ENCODE measurements around the gene CCL4. TPM values are rescaled to one million over a fixed set of nuclear protein-coding genes. Genes with fewer than 3 reads are reported as not detected.
"Not testable (repeated sequence)": the region's sequence is repeated elsewhere in the genome, so short reads cannot be mapped to it uniquely, and the experiment has no call there.

CCL4 gene
- total RNA-seq, 1 donor from 2014 or later = not detected

DNA sequence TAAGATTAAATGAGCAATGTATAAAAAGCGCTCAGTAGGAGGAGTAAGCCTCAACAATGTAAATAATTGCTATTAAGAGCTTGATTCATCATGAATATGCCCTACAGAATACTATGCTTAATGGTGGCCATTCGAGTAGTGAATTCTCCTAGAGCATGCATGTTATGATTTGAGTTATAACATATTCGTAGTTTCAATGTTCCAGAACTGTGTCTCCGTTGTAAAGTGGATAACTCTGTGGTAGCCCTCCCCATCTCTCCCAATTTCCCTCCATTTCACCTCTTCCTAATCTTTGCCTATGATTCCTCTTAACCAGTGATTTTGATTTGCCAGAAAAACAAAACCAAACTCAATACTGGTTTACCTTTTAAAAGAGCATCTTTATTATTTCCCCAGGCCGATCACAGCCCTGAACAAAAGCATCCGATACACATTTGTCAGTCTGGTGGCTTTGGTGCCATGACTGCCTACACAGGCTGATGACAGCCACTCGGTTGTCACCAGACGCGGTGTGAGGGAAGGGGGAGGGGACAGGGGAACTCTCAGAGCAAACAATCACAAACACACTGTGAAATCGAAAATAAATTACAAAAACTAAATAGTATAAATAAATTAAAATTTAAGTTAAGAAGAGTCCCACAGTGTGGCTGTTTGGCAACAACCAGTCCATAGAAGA is 15.6 kb upstream of the CCL4 start:
- DNase-seq (ENCODE audit: low read depth, low spot score) = not testable (repeated sequence)

DNA sequence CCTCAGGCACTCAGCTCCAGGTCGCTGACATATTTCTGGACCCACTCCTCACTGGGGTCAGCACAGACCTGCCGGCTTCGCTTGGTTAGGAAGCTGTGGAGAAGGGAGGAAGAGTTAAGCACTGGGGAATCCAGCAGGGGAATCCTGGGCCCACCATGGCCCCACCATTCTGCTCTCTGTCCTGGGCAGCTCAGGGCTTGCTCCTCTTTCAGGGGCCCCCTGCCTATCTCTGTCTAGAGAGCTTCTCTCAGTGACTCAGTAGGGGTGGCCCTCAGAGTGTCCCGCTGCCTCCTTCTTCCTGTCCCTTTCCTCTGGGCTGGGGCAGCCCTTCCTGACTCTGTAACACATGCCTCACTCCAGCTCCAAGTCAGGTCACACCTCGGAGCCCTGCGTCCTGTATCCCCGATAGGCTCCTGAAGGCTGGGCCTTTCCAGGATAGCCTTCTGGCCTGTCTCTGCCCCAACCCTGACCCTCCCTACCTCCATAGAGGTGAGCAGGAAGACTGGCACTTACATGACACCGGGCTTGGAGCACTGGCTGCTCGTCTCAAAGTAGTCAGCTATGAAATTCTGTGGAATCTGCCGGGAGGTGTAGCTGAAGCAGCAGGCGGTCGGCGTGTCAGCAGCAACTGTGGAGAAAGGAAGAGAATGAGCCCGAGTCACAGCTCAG is 14.8 kb upstream of the CCL4 start:
- DNase-seq (ENCODE audit: low read depth, low spot score) = no peak

DNA sequence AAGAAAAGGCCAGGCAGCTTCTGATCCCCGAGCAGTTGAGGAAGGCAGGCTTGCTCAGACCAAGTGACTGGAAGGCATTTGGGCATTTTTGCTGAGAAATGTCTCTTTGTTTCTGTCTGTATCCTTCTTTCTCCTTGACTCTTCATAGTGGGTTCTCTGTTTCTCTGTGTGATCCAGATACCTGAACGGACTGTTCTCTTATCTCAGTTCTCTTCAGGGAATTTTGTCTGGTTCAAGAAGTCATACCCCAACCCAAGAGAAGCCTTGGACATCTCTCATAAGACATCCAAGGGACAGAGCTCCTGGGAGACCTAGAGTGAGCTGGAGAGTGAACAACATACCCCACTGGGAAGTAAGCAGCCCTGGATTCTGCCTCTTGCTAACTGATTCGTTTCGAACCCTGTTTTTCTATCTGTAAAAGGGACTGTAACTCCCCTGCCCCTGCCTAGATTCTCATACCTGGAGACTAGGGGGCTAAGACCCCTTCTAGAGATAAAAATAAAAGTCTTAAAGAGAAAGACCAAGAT is 14.2 kb upstream of the CCL4 start:
- no peak for DNase-seq (ENCODE audit: low read depth, low spot score)

DNA sequence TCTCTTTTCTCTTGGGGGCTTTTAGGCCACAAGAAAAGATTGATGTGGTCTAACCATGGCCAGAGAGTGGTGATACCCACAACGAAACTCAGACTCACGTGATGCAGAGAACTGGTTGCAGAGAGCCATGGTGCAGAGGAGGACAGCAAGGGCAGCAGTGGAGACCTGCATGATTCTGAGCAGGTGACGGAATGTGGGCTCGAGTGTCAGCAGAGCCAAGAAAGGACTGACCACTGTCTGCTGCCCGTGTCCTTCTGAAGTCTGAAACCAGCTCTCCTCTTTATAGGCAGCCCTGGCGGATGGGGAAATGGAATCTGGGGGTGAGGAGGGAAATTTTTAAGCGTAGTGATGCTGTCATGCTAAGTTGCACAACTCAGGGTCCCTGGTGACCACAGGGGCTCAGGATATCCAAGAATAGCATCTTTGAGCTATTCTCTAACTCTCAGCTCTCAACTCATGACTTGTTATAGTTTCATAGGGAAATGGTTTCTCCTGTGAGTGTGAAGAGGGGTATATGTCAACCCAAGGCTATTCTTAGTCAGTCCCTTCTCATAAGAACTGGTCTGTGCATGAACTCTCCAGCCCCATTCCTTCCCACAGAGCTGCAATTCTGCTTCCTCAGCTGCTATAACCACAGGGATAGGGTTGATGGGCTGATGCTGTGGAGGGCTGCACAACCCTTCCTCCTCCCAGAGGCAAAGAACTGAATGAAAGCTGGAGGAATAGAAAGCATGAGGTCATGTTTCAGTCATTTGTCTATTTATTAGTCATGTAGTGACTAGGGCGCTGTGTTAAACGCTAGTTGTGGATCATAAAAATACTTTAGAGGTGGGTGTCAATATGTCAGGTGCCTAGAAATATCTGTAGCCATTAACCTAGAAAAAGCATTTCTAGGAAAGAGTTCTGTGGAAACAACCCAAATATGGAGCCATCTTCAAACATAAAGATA is 13.5 kb upstream of the CCL4 start, which contains the start of gene CCL3:
CCL3 (minus strand) TSS at position 256 of the 949 bp plus-strand sequence; CDS start at position 171, 85 bp downstream.
- DNase-seq (ENCODE audit: low read depth, low spot score) = no peak

DNA sequence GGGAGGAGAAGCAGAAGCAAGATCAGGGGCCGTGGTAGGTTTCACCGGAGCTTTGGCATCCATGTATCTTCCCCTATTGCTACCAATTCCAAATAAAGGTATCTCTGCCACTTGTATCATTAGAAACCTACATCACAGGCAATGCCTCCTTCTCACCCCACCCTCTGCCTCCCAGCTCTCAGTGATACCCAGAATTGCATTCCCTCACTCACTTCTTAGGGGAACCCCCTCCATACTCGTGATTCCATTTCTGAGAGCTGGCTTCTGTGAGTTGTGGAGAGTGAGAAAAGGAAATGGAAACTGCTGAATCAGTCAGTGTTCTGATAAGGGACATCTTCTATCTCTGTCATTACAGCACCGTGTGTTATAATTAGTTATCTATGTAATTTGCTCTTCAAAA is 11.4 kb upstream of the CCL4 start:
- no peak for DNase-seq (ENCODE audit: low read depth, low spot score)

DNA sequence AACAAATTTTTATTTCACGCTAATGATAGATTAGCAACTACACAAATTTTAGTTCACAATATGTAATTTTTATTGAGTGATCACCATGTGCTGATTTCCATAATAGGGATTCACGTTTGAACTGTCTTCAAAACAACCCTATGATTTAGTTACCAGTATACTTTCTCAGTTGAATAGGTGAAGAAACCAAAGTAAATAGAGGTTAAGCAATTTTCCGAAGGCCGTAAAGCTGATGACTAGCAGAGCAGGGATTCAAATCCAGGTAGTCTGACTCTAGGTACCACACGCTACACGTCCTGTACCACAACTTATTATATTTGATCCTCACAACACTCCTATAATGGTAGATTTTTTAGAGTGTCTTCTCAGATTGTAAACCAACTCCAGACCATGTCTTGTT is 10.9 kb upstream of the CCL4 start:
- DNase-seq (ENCODE audit: low read depth, low spot score) = not testable (repeated sequence)

DNA sequence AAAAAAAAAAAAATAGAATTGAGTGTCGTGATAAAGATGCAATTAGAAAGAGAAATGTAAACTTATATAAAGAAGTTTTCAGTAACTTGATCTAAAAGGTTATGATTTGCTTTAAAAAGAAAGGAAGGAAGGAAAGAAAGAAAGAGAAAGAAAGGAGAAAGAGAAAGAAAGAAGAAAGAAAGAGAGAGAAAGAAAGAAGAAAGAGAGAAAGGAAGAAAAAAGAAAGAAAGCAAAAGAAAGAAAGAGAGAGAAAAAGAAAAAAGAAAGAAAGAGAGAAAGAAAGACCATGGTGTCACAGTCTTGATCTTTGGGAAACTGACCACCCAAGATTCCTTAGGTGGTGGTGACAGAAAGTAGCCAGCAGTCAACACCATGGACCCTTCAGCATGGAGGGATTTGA is 9.4 kb upstream of the CCL4 start:
- DNase-seq (ENCODE audit: low read depth, low spot score) = no peak

DNA sequence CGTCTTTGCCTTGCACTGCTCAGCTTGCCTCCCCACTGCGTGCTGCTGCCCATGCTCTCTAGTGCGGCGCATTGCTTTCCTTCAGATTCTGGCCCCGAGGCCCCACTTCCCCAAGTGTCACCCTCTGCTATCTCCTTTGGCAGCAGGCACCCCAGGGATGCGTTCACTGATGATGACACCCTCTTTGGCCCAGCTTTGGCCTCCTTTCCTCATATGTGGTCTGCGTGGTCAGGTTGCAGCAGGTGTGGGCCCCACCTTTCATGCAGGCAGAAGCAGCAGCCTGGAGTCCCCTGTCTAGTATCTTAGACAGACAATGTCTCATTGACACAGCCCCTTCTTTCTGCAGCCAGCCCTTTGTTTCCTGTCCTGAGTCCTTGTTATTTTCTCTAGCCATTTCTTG is 8.9 kb upstream of the CCL4 start:
- DNase-seq (ENCODE audit: low read depth, low spot score) = no peak

DNA sequence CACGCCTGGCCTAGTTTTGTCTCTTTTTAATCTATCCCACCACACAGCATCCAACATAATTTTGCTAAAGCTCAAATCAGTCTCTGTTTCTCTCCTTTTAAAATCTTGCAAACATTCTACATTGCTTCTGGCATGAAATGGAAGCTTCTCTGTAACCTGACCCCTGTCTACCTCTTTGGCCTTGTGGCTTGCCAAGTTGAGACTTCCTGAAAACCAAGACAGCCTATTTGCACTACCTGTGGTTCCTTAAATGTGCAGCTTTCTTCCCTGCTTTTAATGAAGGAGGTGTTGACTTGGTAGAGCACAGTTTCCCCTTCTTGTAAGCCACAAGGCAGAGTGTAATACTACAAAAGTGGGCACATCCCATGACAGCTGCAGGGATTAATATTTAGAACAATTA is 7.6 kb upstream of the CCL4 start:
- DNase-seq (ENCODE audit: low read depth, low spot score) = no peak

DNA sequence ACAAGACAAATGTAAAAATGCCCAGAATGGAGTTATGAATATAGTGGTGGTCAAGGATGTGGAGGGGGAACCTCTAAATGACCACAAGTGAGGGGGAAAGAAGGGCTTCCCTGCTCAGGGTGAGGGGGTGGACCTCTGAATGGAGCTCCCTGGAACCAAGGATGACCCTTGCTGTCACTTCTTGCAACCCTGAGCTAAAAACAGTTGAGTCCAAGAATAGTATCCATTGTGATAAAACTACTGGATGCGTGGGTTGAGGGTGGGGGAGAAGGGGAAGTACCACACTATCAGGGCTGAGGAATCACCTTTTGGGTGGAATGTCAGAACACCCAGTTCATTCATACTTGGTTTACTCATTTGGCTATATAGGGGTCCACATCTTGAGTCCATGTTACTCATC is 4.6 kb upstream of the CCL4 start:
- not testable (repeated sequence) for DNase-seq (ENCODE audit: low read depth, low spot score)

DNA sequence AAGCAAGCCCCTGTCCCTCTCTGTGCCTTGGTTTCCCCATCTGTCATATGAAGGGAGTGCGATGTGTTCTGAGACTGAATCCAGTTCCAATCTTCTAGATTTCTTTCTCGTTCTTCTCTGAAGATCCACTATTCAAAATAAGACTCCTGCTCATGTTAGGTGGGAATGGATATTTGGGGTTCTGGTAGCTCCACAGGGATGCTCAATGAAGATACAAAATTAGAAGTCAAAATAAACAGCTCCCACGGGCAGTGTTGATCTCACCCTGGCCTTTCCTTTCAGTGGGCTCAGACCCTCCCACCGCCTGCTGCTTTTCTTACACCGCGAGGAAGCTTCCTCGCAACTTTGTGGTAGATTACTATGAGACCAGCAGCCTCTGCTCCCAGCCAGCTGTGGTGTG is 619 bp downstream of the CCL4 start:
- DNase-seq (ENCODE audit: low read depth, low spot score) = not testable (repeated sequence)

DNA sequence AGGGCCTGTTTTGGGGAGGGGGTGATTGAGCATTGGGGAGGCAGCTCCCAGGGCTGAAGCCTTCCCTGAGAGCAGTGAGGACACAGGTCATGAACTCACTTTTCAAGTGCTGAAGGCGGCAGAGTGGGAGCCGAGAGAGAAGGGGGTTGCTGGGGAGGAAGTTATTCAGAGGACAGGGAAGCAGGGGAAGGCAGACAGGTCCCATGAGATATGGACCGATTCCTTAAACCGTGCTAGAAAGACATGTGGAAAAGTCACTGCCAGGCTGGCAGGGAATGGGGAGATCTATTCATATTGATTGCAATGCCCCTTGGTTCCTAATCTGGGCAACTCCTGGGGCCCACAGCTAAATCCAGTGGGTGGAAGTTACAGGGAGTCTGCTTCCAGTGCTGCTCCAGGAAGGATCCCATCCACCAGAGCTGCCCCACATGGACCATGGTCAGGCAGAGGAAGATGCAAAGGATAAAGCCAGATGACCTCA is 1.1 kb downstream of the CCL4 start:
- DNase-seq (ENCODE audit: low read depth, low spot score) = no peak

DNA sequence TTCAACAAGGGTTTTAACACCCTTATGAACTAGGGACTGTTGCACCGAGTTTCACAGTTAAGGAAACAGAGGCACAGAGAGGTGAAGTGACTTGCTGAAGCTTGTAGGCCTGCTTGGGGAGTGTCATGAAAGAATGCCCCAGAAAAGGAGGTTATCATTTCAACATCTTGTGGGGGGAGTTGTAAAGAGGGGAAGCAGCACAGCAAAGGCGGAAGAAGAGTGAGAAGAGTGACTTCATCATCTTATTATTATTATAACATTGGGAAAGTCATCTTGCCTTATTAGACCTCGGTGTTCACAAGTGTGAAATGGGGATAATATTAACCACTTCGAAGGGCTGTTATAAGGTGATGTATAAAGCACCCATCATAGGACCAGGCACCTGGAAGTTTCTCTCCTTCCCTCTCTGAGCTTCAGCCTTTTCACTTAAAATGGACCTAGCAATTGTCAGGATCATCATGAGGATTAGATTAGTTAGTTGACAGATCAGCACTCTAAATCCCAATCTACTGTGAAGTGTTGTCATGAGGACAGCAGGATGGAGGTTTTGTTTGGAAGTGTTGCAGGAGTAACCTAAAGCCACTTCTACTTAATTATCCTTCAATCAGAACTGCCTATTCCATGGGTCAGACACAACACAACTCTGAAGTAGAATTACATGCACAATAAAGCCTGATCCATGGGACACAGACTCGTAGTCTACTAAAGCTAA is 2.3 kb downstream of the CCL4 start:
- no peak for DNase-seq (ENCODE audit: low read depth, low spot score)

DNA sequence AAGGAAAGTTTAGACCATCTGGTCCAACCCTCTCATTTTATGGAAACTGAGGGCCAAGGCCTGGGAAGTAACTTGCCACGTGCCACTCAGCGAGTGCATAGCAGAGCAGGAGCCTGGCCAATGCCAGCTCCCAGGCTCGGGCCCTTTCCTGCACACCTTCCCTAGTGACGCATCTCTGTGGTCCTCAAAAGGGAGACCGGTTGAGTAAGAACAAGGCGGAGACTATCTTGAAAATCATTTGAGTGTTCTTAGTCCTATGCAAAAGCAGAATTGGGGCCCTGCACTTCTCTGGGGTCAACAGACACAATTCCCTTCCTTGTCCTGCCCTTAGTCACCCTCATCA is 2.8 kb downstream of the CCL4 start:
- no peak for DNase-seq (ENCODE audit: low read depth, low spot score)

DNA sequence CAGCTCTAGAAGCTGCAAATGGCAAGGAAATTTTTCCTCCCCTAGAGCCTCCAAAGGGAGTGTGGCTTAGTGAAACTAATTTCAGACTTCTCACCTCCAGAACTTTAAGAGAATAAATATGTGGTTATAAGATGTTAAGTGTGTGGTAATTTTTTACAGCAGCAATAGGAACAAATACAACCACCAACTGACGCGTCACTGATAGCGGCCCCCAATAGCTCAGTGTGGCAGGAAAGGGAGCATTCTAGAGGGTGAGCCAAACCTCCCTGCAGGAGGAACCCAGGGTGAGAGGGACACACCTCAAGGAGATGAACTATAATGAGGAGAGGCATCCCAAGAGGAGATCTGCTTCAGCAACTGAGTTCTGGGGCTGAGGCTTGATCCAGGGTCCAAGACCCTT is 4.0 kb downstream of the CCL4 start:
- DNase-seq (ENCODE audit: low read depth, low spot score) = no peak

DNA sequence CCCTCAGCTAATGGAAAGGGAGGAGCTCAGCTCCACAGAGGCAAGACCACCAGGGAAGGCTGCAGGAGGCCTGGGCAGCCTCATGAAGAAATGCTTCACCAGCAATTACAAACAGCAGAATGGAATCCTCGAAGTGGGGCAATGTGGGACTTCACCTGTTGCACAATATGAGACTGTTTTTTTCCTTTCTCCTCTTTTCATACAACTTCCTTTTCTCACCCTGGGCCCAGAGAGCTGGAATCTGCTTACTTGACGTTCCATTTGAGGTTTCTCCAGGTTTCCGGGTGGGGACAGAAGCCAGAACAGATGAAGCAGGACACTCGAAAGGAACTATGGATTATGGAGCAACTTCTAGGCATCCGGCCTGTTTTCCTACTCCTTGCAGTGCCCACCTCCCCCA is 4.6 kb downstream of the CCL4 start:
- DNase-seq (ENCODE audit: low read depth, low spot score) = not testable (repeated sequence)

DNA sequence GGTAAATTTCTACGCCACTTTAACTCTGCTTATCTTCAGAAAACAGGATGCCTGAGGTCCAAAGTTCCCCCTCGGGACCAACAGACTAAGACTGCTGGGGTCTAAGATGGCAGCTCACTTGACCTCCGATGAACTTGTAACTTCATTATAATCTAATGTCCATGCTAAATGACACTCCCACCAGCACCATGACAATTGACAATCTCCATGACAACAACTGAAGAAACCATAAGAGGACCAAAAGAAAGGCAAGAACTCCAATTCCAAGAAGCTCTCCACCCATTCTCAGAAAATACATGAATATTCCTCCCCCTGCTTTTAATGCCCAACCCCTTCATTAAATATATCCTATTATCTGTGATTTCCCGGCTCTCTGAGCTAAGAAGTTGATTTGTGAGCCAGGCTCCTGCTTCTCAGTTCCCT is 7.5 kb downstream of the CCL4 start:
- DNase-seq (ENCODE audit: low read depth, low spot score) = no peak

DNA sequence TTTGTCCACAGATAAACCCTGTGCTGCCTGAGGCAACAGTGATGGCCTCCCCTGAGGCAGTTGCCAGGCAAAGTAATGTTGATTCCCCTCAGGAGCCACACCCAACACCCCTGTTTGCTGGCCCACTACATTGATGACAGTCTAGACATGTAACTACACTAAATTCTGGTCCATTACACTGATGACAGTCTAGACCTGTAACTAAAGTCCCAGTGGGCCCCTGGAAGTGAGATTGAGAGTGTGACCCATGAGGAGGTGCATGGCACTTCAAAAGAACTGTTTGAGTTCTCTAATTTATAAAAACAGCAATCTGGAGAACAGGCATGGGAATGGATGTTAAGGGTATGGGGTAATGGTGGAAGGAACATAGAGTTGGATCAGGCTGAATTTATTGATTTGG is 8.9 kb downstream of the CCL4 start:
- no peak for DNase-seq (ENCODE audit: low read depth, low spot score)

DNA sequence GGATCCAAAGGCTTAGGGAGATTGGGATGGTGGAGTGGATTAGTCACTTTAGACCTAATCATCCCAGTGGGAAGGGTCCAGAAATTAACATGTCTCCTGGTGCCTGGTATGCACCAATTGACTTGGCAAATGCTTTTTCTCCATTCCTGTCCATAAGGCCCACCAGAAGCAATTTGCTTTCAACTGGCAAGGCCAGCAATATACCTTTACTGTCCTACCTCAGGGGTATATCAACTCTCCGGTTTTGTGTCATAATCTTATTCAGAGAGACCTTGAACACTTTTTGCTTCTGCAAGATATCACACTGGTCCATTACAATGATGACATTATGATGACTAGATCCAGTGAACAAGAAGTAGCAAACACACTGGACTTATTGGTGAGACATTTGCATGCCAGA is 9.5 kb downstream of the CCL4 start:
- not testable (repeated sequence) for DNase-seq (ENCODE audit: low read depth, low spot score)

DNA sequence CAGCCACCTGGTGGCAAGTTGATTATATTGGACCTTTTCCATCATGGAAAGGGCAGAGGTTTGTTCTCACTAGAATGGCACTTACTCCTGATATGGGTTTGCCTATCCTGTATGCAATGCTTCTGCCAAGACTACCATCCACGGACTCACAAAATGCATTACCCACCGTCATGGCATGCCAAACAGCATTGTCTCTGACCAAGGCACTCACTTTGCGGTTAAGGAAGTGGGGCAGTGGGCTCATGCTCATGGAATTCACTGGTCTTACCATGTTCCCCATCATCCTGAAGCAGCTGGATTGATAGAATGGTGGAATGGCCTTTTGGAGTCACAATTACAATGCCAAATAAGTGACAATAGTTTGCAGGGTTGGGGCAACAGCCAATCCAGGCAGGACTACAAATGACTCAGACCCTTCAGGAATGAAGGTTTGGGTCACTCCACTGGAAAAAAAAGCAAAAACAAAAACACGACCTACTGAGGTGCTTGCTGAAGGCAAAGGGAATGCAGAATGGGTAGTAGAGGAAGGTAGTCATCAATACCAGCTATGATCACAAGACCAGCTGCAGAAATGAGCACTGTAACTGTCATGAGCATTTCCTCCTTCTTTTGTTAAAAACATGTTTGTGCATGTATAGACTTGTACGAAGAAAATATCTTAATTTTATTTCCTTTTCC is 11.5 kb downstream of the CCL4 start:
- not testable (repeated sequence) for DNase-seq (ENCODE audit: low read depth, low spot score)

DNA sequence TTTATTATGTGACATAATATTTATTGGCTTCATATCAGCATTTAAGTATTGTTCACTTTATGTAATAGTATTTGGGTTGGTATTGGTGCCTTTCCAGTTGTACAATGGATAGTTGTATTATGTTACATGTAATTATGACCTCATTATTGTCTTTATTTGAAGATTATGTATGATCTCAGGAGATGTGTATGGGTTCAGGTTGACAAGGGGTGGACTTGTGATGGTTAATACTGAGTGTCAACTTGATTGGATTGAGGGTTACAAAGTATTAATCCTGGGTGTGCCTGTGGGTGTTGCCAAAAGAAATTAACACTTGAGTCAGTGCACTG is 12.0 kb downstream of the CCL4 start:
- DNase-seq (ENCODE audit: low read depth, low spot score) = not testable (repeated sequence)
